ENCODE results near the gene CRLF2.

The CRLF2 gene

DNA sequence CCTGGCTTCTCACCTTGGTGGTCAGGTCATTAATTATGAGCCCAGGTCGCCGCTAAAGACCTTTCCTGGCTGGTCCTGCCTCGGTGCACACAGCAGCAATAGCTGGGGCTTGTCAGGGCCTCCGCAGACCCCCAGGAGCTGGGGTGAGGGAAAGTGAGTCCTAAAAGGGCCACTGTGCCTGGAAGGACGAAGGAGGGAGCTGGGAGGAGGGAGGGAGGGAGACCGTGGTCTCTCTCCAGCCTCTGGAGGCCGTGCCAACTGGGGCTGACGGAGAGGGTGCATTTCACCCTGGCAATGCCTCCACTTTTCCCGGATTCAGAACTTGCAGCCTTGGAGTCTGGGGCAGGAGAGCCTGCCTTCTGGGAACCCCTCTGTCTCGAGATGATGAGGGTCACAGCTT is 60.4 kb downstream of the CRLF2 start:
- H3K4me3 ChIP-seq (ENCODE audit: low read depth, low read length) = no peak overlapping the region
- peaks cover 15% of the 10 kb centered on the region for H3K27me3 ChIP-seq (ENCODE audit: insufficient read depth, low read length)
- H2AFZ ChIP-seq (ENCODE audit: low read length, unreplicated experiment) = no peak overlapping the region
- no peaks in the 10 kb centered on the region for H3K4me1 ChIP-seq (ENCODE audit: control insufficient read depth, insufficient read depth, low read length, unreplicated experiment)
- no peak overlapping the region for H3K27ac ChIP-seq (ENCODE audit: low read depth, low read length)
- no peaks in the 10 kb centered on the region for H3K79me2 ChIP-seq (ENCODE audit: control insufficient read depth, insufficient read depth, low read length, unreplicated experiment)
- H3K36me3 ChIP-seq (ENCODE audit: insufficient read depth, low read length) = no peaks in the 10 kb centered on the region

DNA sequence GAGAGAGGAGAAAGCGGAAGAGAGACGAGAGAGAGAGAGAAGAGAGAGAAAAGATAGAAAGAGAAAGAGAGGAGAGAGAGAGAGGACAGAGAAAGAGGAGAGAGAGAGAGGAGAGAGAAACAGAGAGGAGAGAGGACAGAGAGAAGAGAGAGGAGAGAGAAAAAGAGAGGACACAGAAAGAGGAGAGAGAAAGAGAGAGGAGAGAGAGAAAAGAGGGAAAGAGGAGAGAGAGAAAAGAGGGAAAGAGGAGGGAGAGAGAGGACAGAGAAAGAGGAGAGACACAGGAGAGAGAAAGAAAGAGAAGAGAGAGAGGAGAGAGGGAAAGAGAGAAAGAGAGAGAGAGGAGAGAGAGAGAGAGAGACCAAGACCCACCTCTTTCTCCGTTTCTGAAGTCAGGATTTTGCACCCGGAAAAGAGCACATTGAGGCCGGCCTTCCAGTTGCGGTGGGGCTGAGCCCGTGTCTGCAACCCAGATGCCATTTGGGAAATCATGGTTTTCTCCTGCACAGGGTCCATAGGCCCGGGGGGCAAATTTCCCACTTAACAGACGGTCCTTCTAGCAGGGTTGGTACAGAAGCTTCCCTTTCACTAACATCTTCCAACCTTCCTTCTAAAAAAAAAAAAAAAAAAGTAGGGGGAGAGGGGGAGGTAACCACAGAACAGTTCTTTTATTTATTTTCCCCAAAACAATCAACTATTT is 60.9 kb downstream of the CRLF2 start:
- Histone ChIP-seq H3K4me3 (ENCODE audit: low read depth, low read length) (no peak overlapping the region), H3K4me1 (ENCODE audit: control insufficient read depth, insufficient read depth, low read length, unreplicated experiment) (no peaks in the 10 kb centered on the region), H3K79me2 (ENCODE audit: control insufficient read depth, insufficient read depth, low read length, unreplicated experiment) (no peaks in the 10 kb centered on the region), H3K27ac (ENCODE audit: low read depth, low read length) (no peak overlapping the region), H2AFZ (ENCODE audit: low read length, unreplicated experiment) (no peak overlapping the region), H3K36me3 (ENCODE audit: insufficient read depth, low read length) (no peaks in the 10 kb centered on the region), H3K27me3 (ENCODE audit: insufficient read depth, low read length) (peaks cover 15% of the 10 kb centered on the region)

DNA sequence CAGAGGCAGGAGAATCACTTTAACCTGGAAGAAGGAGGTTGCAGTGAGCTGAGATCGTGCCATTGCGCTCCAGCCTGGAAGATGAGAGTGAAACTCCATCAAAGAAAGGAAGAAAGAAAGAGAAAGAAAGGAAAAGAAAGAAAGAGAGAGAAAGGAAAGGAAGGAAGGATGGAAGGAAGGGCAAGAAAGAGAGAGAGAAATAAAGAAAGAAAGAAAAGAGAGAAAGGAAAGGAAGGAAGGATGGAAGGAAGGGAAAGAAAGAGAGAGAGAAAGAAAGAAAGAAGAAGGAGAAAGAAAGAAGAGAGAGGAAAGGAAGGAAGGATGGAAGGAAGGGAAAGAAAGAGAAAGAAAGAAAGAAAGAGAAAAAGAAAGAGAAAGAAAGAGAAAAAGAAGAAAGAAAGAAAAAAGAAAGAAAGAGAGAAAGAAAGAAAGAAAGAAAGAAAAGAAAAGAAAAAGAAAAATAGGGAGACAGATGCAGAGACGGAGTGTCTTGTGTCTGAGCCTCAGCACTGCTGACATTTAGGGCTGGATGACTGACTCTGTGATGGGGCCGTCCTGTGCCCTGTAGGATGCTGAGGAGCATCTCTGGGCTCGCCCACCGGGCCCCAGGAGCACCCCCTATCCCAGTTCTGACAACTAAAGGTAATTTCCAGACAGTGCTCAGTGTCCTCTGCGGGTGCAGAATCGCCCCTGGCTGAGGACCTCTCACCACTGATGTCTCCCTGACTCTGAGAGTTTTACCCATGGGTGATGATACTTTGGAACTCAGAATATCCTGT is 61.7 kb downstream of the CRLF2 start:
- Histone ChIP-seq H3K36me3 (ENCODE audit: insufficient read depth, low read length) (no peaks in the 10 kb centered on the region), H3K27me3 (ENCODE audit: insufficient read depth, low read length) (peaks cover 15% of the 10 kb centered on the region), H3K27ac (ENCODE audit: low read depth, low read length) (no peak overlapping the region), H3K79me2 (ENCODE audit: control insufficient read depth, insufficient read depth, low read length, unreplicated experiment) (no peaks in the 10 kb centered on the region), H3K4me3 (ENCODE audit: low read depth, low read length) (no peak overlapping the region), H2AFZ (ENCODE audit: low read length, unreplicated experiment) (no peak overlapping the region), H3K4me1 (ENCODE audit: control insufficient read depth, insufficient read depth, low read length, unreplicated experiment) (no peaks in the 10 kb centered on the region)

DNA sequence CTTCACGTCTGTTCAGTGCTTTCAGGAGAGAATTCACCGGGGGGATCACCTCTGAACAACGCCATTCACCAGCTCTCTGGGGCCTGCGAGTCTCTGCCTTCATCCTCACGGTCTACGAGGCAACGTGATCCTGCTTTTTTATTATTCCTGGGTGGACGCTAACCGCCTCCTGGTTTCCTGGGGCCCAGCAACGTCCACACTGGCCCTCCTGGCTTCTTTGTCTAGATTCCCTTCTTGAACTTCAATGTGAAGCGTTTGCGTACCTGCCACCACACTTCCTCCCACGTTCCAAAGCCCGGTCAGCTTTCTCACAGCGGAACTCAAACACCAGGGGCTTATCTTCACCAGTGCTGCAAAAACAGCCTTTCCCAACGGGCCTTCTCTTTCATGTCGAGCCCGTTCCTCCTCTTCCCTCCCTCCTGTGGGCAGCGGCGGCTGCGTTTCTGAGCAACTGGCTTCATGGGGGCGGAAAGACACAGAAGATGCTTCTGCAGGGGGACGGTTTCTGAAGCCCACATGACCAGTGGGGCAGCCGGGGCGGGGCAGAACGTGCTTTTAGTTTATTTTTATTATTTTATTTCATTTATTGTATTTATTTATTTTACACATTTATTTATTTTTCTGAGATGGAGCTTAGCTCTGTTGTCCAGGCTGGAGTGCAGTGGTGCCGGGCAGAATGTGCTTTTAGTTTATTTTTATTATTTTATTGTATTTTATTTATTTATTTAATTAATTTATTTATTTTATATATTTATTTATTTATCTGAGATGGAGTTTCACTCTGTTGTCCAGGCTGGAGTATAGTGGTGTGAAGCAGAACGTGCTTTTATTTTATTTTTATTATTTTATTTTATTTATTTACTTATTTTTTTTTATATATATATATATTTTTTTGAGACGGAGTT is 64.6 kb downstream of the CRLF2 start:
- Histone ChIP-seq H3K4me1 (ENCODE audit: control insufficient read depth, insufficient read depth, low read length, unreplicated experiment) (no peaks in the 10 kb centered on the region), H3K27me3 (ENCODE audit: insufficient read depth, low read length) (peaks cover 15% of the 10 kb centered on the region), H3K79me2 (ENCODE audit: control insufficient read depth, insufficient read depth, low read length, unreplicated experiment) (no peaks in the 10 kb centered on the region), H3K27ac (ENCODE audit: low read depth, low read length) (no peak overlapping the region), H3K4me3 (ENCODE audit: low read depth, low read length) (no peak overlapping the region), H2AFZ (ENCODE audit: low read length, unreplicated experiment) (no peak overlapping the region), H3K36me3 (ENCODE audit: insufficient read depth, low read length) (no peaks in the 10 kb centered on the region)

DNA sequence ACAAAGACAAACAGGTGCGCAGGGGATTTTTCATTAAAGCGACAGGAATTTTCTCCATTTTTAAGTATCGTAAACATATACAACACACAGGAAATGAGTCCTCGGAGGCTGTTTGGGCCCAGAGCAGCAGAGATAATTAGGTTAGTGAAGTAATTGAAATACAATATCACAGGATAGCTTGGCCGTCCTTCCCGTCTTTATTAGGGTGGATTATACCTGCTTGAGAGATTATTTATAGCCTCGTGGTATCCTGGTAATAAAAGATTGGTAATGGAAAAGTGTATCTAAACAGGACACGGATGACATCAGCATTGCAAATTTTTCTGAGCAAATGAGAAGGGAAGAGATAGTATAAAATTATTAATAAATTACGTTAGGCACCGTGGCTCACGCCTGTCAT is 68.2 kb downstream of the CRLF2 start:
- Histone ChIP-seq H3K79me2 (ENCODE audit: control insufficient read depth, insufficient read depth, low read length, unreplicated experiment) (no peaks in the 10 kb centered on the region), H3K36me3 (ENCODE audit: insufficient read depth, low read length) (no peaks in the 10 kb centered on the region), H3K4me3 (ENCODE audit: low read depth, low read length) (no peak overlapping the region), H3K27me3 (ENCODE audit: insufficient read depth, low read length) (no peaks in the 10 kb centered on the region; the same call in 1 of the 2 replicates), H3K27ac (ENCODE audit: low read depth, low read length) (no peak overlapping the region), H2AFZ (ENCODE audit: low read length, unreplicated experiment) (no peak overlapping the region), H3K4me1 (ENCODE audit: control insufficient read depth, insufficient read depth, low read length, unreplicated experiment) (no peaks in the 10 kb centered on the region)
